HG03469 (cell line): ENCODE measurements around the gene HBP1.

ENCODE experiments used
- ATAC-seq: cut with Tn5 transposase; IDR thresholded peaks from one replicate; pipeline ENCODE4 v1.9.1; 2021; ENCODE audit warnings: mild to moderate bottlenecking, moderate library complexity, moderate number of reproducible peaks; ENCODE audit not compliant: unreplicated experiment

HBP1 gene

GRCh38 chr7:107179326-107180164 lies 10.7 kb downstream of the HBP1 start:
- no peak for ATAC-seq

GRCh38 chr7:107180378-107180777 lies 11.6 kb downstream of the HBP1 start:
- ATAC-seq: no peak

GRCh38 chr7:107181172-107181571 lies 12.4 kb downstream of the HBP1 start:
- ATAC-seq: no peak

GRCh38 chr7:107185716-107186115 lies 16.9 kb downstream of the HBP1 start:
- ATAC-seq: no peak

- no peak for ATAC-seq
These were observed 17.4 kb downstream of the HBP1 start for GRCh38 chr7:107186240-107186639.

- ATAC-seq: no peak
These were observed 19.0 kb downstream of the HBP1 start for GRCh38 chr7:107187774-107188173.

GRCh38 chr7:107190090-107190489 lies 21.3 kb downstream of the HBP1 start:
- no peak for ATAC-seq

GRCh38 chr7:107194052-107194451 lies 25.2 kb downstream of the HBP1 start:
- ATAC-seq: no peak

- no peak for ATAC-seq
These were observed 28.2 kb downstream of the HBP1 start for GRCh38 chr7:107196834-107197610.

GRCh38 chr7:107201795-107202450 lies 33.1 kb downstream of the HBP1 start:
- no peak for ATAC-seq

GRCh38 chr7:107203607-107204006 lies 34.8 kb downstream of the HBP1 start:
- ATAC-seq: no peak

- ATAC-seq: no peak
These were observed 37.3 kb downstream of the HBP1 start for GRCh38 chr7:107206136-107206535.

- no peak for ATAC-seq
These were observed 37.9 kb downstream of the HBP1 start for GRCh38 chr7:107206706-107207105.

- no peak for ATAC-seq
These were observed 38.7 kb downstream of the HBP1 start for GRCh38 chr7:107207459-107207858.

GRCh38 chr7:107208024-107208521 lies 39.3 kb downstream of the HBP1 start:
- ATAC-seq: no peak

GRCh38 chr7:107208563-107208962 lies 39.8 kb downstream of the HBP1 start:
- ATAC-seq: no peak

- no peak for ATAC-seq
These were observed 40.8 kb downstream of the HBP1 start for GRCh38 chr7:107209565-107209964.

GRCh38 chr7:107210400-107210799 lies 41.6 kb downstream of the HBP1 start:
- no peak for ATAC-seq

GRCh38 chr7:107212725-107213124 lies 43.9 kb downstream of the HBP1 start:
- ATAC-seq: no peak

- ATAC-seq: no peak
These were observed 44.5 kb downstream of the HBP1 start for GRCh38 chr7:107213193-107213788.

- ATAC-seq: no peak
These were observed 45.1 kb downstream of the HBP1 start for GRCh38 chr7:107213945-107214344.
